ENCODE measurements around the gene ARHGEF39.
"Not testable (repeated sequence)": the region's sequence is repeated elsewhere in the genome, so short reads cannot be mapped to it uniquely, and the experiment has no call there.

ARHGEF39 gene

GRCh38 chr9:35650341-35651158 lies 14.4 kb downstream of the ARHGEF39 start, which contains the start of gene SIT1:
SIT1 (minus strand) TSS chr9:35650931; CDS start chr9:35650853, 78 bp downstream.
- DNase-seq (ENCODE audit: low read depth): no peak

DNA sequence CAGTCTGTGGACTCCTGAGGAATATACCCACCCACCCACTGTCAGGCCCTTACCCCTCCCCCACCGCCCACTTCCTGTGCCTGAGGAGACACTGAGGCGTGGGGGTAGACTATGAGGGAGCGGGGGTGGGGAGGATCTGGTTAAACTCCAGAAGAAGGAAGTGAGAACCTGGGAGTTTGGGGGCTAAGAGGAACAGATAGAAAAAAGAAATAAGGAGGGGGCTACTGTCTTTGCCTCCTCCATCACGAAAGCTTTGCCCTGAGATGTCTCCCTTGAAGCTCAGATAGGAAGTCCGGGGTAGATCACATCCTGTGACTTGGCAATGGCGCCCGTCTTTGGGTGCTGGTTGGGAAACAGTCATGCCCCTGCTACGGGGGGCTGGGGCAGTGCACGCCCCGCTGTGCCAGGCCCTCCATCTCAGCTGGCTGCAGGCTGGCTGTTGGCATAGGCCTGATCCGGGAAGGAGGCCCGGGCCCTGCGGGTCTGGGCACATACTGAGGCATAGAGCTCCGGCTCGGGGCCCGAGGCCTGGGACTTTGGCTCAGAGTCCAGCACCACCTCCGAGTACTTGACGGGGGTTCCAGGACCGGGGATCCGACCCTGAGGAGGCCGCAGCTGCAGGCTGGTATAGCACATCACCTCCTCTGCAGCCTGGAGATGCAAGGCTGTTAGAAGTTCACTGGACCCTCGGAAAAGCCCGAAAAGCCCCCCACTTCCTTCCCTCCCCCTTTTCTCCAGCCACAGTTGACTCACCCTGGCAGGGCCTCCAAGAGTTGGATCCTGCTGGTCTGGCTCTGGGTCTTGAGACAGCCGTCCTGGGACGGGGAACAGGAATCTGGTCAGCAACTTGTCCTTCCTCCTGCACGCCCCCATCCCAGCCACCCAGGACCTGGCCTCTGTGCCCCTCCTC lies 15.3 kb downstream of the ARHGEF39 start:
- DNase-seq (ENCODE audit: low read depth): no peak

DNA sequence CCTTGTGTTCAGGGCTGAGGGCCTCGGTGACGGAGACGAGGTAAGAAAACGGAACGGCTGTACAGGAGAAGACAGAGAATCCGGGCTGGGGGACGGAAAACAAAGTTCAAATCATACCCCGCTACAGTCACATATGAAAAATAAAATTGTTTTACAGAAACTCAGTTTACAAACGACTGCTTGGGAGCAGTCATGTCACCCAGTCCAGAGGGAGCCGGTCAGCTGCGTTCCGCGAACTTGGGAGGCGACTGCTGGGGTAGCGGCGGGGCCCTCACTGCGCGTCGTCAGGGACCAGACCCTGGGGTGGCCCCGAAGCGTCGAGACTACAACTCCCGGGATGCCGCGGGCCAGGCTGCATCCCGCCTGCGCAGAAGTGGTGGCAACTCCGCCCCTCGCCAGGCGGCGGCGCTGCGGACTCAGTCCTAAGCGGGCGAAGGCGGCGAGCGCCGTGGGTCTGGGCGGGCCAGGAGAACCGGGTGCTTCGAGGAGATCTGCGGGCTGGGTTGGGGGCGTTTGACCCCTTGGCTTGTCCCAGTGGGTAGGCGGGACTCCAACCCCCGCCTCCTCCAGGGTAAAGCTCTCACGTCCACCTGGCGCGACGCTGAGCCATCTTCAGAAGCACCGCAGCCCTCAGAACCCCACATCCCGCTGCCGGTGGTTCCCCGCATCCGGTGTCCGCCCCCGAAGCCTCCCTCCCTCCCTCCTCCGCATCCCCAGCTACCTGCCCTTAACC lies 18.3 kb downstream of the ARHGEF39 start:
- DNase-seq (ENCODE audit: low read depth): no peak

- DNase-seq (ENCODE audit: low read depth): no peak
Observed at GRCh38 chr9:35646153-35646532, 18.9 kb downstream of the ARHGEF39 start.

DNA sequence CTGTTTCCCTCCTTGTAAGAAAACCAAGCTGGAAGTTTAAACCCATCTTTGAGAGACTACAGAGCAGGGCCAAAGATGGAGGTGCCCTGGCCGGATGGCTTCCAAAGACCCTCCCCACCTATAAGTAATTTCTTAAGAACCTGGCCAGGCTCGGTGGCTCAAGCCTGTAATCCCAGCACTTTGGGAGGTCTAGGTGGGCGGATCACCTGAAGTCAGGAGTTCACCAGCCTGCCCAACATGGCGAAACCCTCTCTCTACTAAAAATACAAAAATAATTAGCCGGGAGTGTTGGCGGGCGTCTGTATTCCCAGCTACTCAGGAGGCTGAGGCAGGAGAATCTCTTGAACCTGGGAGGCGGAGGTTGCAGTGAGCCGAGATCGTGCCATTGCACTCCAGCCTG lies 19.3 kb downstream of the ARHGEF39 start:
- DNase-seq (ENCODE audit: low read depth): not testable (repeated sequence)

- DNase-seq (ENCODE audit: low read depth): no peak
Observed at GRCh38 chr9:35643046-35643445, 21.9 kb downstream of the ARHGEF39 start.

GRCh38 chr9:35641478-35641877 lies 23.5 kb downstream of the ARHGEF39 start:
- DNase-seq (ENCODE audit: low read depth): not testable (repeated sequence)

DNA sequence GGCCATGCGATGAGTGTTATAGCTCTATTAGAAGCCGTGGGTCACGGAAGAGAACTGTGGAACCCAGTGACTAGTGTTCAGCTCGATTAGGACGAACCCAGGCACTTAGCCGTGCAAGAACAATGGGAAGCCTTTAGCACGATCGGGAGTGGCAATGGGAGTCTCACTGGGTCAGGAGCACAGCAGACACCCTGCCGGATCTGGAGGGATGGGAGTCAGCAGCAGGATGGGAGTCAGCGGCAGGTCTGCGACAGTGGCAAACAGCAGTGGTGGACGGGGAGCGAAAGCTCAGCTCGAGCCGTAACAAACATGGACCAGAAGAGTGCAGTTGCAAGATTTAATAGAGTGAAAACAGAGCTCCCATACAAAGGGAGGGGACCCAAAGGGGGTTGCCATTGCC lies 24.6 kb downstream of the ARHGEF39 start:
- not testable (repeated sequence) for DNase-seq (ENCODE audit: low read depth)

- no peak for DNase-seq (ENCODE audit: low read depth)
Observed at GRCh38 chr9:35639631-35640030, 25.4 kb downstream of the ARHGEF39 start.

DNA sequence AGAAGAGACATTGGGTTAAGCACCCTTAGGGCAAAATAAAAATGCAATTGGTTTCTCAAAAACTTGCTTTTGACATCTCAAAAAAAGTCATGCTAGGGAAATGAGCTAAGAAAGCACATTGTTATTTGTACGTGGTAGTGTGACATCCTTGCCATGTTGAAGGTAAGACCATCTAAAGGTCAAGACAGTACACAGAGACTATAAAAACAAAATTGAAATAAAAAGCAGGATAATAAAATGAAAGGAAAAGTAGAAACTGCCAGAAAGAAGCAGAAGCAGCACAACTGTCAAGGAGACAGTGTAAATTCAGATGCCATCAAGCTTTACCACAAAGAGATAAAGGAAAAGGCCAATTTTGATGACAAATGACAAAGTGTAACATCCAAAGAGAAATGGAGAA lies 25.8 kb downstream of the ARHGEF39 start:
- not testable (repeated sequence) for DNase-seq (ENCODE audit: low read depth)

- not testable (repeated sequence) for DNase-seq (ENCODE audit: low read depth)
Observed at GRCh38 chr9:35638751-35639150, 26.2 kb downstream of the ARHGEF39 start.

- DNase-seq (ENCODE audit: low read depth): not testable (repeated sequence)
Observed at GRCh38 chr9:35637427-35637955, 27.5 kb downstream of the ARHGEF39 start.

DNA sequence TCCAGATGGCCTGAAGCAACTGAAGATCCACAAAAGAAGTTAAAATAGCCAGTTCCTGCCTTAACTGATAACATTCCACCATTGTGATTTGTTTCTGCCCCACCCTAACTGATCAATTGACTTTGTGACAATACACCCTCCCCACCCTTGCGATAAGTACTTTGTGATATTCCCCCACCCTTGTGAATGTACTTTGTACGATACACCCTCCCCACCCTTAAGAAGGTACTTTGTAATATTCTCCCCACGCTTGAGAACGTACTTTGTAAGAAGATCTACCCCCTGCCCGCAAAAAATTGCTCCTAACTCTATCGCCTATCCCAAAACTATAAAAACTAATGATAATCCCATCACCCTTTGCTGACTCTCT lies 28.1 kb downstream of the ARHGEF39 start:
- DNase-seq (ENCODE audit: low read depth): not testable (repeated sequence)

DNA sequence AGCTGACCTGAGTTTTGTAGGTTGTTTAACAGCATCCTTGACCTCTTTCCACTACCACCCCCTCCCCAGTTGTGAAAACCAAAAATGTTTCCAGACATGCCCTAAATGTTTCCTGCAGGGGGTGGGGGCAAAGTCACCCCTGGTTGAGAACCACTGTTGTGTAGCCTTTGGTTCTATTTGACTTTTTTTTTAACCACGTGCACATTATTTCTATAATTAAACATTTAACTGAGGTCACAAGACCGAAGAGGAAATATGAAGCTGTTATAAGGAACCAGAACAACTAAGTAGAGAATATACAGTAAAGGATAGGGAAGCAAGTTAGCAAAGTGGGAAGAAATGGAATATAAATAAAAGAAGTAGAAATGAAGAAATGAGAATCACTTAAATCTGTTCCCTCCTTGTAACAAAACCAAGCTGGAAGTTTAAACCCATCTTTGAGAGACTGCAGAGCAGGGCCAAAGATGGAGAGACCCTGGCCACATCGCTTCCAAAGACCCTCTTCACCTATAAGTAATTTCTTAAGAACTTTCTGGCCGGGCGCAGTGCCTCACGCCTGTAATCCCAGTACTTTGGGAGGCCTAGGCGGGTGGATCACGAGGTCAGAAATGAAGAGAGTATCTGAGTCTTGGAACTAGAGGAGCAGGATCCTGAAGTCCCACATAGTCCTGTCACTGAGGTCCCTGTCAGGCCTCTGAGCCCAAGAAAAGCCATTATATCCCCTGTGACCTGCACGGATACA lies 28.7 kb downstream of the ARHGEF39 start:
- DNase-seq (ENCODE audit: low read depth): no peak

DNA sequence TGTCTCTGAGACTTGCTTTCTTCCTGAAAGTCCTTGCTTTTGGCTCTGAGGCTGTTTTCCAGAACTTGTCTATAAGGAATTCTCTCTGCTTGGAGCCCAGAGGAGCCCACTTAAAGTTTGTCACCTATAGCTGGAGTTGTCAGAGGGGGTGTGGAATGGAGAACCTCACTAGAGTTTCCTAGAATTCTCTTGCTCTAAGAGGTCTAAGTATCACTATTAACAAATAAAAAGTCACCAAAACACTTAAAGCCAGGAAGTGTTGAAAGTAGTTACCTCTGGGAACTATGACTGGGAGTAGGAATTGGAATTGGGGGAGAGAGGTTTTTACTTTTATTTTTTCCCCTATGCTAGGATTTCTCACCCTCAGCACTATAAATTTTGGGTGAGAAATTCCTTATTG lies 29.3 kb downstream of the ARHGEF39 start:
- no peak for DNase-seq (ENCODE audit: low read depth)

- DNase-seq (ENCODE audit: low read depth): no peak
Observed at GRCh38 chr9:35629597-35629996, 35.4 kb downstream of the ARHGEF39 start.

GRCh38 chr9:35628389-35628991 lies 36.5 kb downstream of the ARHGEF39 start:
- DNase-seq (ENCODE audit: low read depth): no peak

- no peak for DNase-seq (ENCODE audit: low read depth)
Observed at GRCh38 chr9:35627575-35627974, 37.4 kb downstream of the ARHGEF39 start.

DNA sequence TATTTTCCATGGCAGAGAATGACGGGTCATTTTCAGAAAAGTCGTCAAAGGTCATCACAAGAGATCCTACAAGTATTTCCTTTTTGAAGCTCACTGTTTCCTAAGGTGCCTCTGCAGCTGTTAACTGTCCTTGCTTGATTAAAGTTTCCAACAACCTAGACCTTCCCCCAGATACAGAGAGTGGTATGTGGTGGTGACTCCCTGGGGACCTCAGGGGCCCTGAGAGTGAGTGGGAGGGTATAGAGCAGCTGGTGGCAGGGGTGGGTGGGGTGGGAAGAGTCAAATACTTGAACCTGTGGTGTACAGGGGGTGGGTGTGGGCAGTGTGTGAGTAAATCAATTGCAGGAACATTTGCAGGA lies 45.2 kb downstream of the ARHGEF39 start:
- DNase-seq (ENCODE audit: low read depth): no peak

DNA sequence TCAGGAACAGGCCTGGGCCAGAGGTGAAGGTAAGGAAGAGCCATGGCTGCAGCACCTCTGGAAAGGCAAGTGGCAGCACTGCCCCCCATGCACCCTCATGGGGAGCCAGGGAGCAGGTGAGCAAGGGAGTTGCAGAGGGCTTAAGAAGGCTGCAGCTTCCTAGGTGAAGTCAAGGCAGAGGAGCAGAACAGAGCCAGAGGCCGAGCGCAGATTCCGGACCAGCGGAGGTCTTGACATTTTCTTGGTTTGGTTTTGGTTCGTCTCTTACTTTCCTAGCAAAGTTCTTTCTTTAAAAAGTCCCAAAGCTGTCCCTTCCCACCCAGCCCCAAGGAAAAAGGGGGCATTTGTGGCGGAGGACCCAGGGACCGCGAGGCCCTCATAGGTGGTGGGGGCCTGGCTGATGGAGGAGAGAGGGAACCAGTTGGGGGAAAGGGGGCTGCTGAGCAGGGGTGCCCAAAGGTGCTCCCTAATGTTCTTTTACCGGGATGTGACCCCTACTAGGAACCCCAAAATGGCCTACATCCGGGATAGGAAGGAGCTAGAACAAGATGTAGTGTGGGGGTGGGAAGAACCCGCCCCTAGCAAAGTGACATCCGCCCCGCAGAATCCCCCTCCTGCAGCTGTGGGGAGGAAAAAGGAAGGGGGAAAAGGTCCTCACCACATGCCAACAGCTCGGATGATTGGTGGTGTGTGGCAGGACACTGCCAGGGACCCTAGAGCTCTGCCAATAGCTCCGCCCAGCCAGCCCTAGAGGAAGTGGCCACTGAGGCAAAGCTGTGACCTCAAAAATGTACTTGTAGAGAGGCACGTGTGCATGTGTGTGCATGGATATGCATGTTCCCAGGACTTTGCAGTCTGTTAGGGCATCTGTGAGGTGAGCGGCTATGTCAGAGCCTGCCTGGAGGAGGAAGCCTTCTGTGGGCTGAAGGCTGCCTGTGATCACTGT lies 45.9 kb downstream of the ARHGEF39 start:
- DNase-seq (ENCODE audit: low read depth): no peak
